Testis (tissue), 3 donors: Measurements from ENCODE around the gene PRKAG2. TPM values are rescaled to one million over a fixed set of nuclear protein-coding genes. Genes with fewer than 3 reads are reported as not detected.

ENCODE experiments used
- DNase-seq: peaks from one replicate; pipeline ENCODE4 v3.0.0-alpha.2; 2019
- H3K27ac ChIP-seq, 2 donors: fragments of 200-600 bp; sonication (generic); one replicate each; pipeline ENCODE4 v1.5.1; 2019
- H3K27me3 ChIP-seq: fragments of 200-600 bp; sonication (generic); one replicate; pipeline ENCODE4 v1.5.1; 2019
- H3K36me3 ChIP-seq: fragments of 200-600 bp; sonication (generic); one replicate; pipeline ENCODE4 v1.5.1; 2017; ENCODE audit warnings: low read depth; ENCODE audit errors: missing control alignments
- H3K4me1 ChIP-seq: fragments of 200-600 bp; sonication (generic); one replicate; pipeline ENCODE4 v1.5.1; 2019
- H3K4me3 ChIP-seq, 2 donors: fragments of 200-600 bp; sonication (generic); one replicate each; pipeline ENCODE4 v1.5.1; 2017 to 2019
- H3K9me3 ChIP-seq: fragments of 200-600 bp; sonication (generic); one replicate; pipeline ENCODE4 v1.5.1; 2017
- CTCF ChIP-seq, 3 experiments: fragments of 450-650 bp in 2 of 3; fragments of 200-600 bp in 1 of 3; sonication (generic) in 1 of 3; IDR thresholded peaks; one replicate each; pipeline ENCODE4 v1.5.1; 2016 to 2019; ENCODE audit warnings: antibody characterized with exemption in 3 of 3, mild to moderate bottlenecking in 2 of 3, moderate library complexity in 1 of 3
- POLR2A ChIP-seq: fragments of 450-650 bp; IDR thresholded peaks from one replicate; pipeline ENCODE4 v1.6.1; 2017; ENCODE audit warnings: antibody characterized with exemption, mild to moderate bottlenecking, moderate library complexity
- WGBS, 2 donors: methylation state at CpG; one replicate each; pipeline ENCODE4 v1.1.5; 2018; 5-methylcytosine and 5-hydroxymethylcytosine counted together
- intact Hi-C: fragments of 100-400 bp; cut with DNase I; formaldehyde crosslinking; loops from one replicate; pipeline ENCODE4 v1.15.1; 2023; ENCODE audit warnings: low total_unique reads
- polyA plus RNA-seq: library from polyadenylated mRNA; stranded (reverse); fragments of 350-450 nt; fragmentation: Illumina TruSeq; extraction: RNeasy Lipid Tissue Mini Kit (QIAGEN cat#74804); gene quantifications from one replicate; pipeline ENCODE4 v1.2.3, GENCODE V29; 2014; ENCODE audit warnings: low read depth, low replicate concordance; ENCODE audit not compliant: insufficient read depth
- total RNA-seq, 2 donors: library from RNA; depleted of rRNA; stranded (reverse); fragments of >200 nt; gene quantifications; one replicate each; pipeline ENCODE4 v1.2.3, GENCODE V29; 2016

Gene PRKAG2
- total and polyA plus RNA-seq, 3 donors from 2014 or later: 27.9 to 28.7 (median 28.6) TPM

GRCh38 chr7:151556592-151556991 lies 320.3 kb downstream of the PRKAG2 start:
- H3K4me3 ChIP-seq: no peak overlapping the region
- intact Hi-C loops: no loop called here
- H3K9me3 ChIP-seq: no peaks in the 10 kb centered on the region
- no peak for DNase-seq
- no peaks in the 10 kb centered on the region for H3K27me3 ChIP-seq
- WGBS, 2 donors: 96% methylated on average over 12 of the region's 12 CpGs
- H3K27ac ChIP-seq: no peak overlapping the region
- H3K4me1 ChIP-seq: no peaks in the 10 kb centered on the region
- H3K36me3 ChIP-seq: no peaks in the 10 kb centered on the region
- TF ChIP-seq POLR2A (no peak), CTCF (IDR thresholded peaks at IDR 0.05) (no peak)

- intact Hi-C loops: no loop called here
- H3K4me3 ChIP-seq: no peak overlapping the region
- H3K4me1 ChIP-seq: no peaks in the 10 kb centered on the region
- H3K9me3 ChIP-seq: no peaks in the 10 kb centered on the region
- WGBS, 2 donors: 85 to 90% methylated on average over 5 to 15 of the region's 15 CpGs
- no peak overlapping the region for H3K27ac ChIP-seq
- DNase-seq: no peak
- no peaks in the 10 kb centered on the region for H3K36me3 ChIP-seq
- no peaks in the 10 kb centered on the region for H3K27me3 ChIP-seq
- TF ChIP-seq POLR2A: no peak
- no peak for TF ChIP-seq CTCF (IDR thresholded peaks at IDR 0.05)
Observed at GRCh38 chr7:151553356-151553755, 323.6 kb downstream of the PRKAG2 start.

- WGBS, 2 donors: 75 to 83% methylated on average over 10 of the region's 10 CpGs
Observed at GRCh38 chr7:151552352-151553028, 324.4 kb downstream of the PRKAG2 start.

GRCh38 chr7:151551820-151552219 lies 325.1 kb downstream of the PRKAG2 start:
- intact Hi-C loops: no loop called here
- no peaks in the 10 kb centered on the region for H3K27me3 ChIP-seq
- H3K36me3 ChIP-seq: no peaks in the 10 kb centered on the region
- 88 to 89% methylated on average over 7 of the region's 7 CpGs for WGBS, 2 donors
- DNase-seq: no peak
- TF ChIP-seq CTCF (IDR thresholded peaks at IDR 0.05): no peak
- TF ChIP-seq POLR2A: no peak
- H3K27ac ChIP-seq: no peak overlapping the region
- H3K9me3 ChIP-seq: no peaks in the 10 kb centered on the region
- no peaks in the 10 kb centered on the region for H3K4me1 ChIP-seq
- no peak overlapping the region for H3K4me3 ChIP-seq

More at GRCh38 chr7:151552352-151553028, 324.4 kb downstream of the PRKAG2 start:
- H3K4me1 ChIP-seq: no peaks in the 10 kb centered on the region
- H3K27me3 ChIP-seq: no peaks in the 10 kb centered on the region
- TF ChIP-seq POLR2A: no peak
- no peak for TF ChIP-seq CTCF (IDR thresholded peaks at IDR 0.05)
- H3K27ac ChIP-seq: no peak overlapping the region
- no peaks in the 10 kb centered on the region for H3K36me3 ChIP-seq
- intact Hi-C loops: no loop called here
- H3K4me3 ChIP-seq: no peak overlapping the region
- H3K9me3 ChIP-seq: no peaks in the 10 kb centered on the region
- DNase-seq: no peak
